Measurements from ENCODE around the gene TRIM67. TPM values are rescaled to one million over a fixed set of nuclear protein-coding genes. Genes with fewer than 3 reads are reported as not detected.

TRIM67 gene
- total and polyA plus RNA-seq, 2 experiments from 2014 or later, result 0.13 TPM; not detected in 1

DNA sequence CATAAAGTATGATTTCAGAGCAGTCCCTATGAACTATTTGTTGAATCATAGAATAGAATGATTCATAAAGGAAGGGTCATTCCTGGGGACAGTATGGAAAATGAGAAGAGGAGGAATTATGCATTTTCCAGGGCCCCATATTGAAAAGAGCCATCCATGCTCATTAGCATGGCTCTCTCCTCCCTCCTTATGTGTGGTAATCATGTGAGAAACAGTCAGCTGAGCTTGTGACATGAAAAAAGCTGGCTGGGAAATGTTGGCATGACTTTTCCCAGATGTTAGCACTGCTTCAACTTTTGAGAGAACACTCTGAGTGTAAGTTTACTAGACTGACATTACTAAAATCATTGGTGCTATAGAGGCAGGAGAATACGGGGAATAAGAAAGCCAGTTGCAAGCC, 16.1 kb downstream of the TRIM67 start:
- H3K27me3 ChIP-seq, result peaks cover 23% of the 10 kb centered on the region
- 92% methylated on average over 1 of the region's 1 CpG for WGBS (ENCODE audit: low lambda C conversion rate, missing lambda C conversion rate)

DNA sequence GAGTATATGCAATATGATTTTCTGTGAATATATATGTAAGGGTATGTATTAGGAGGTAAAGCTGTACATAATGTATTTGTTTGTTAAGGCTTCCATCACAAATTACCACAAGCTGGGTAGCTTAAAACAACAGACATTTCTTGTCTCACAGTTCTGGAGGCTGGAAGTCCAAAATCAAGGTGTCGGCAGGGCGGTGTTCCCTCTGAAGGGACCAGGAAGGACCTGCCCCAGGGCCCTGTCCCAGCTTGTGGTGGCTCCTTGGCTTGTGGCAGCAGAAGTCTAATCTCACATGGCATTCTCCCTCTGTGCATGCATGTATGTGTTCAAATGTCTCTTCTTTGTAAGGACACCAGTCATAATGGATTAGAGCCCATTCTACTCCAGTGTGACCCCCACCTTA, 17.1 kb downstream of the TRIM67 start:
- Histone ChIP-seq H3K4me2 (no peak overlapping the region), H3K4me1 (ENCODE audit: insufficient read depth) (no peaks in the 10 kb centered on the region), H3K79me2 (no peaks in the 10 kb centered on the region), H2AFZ (no peak overlapping the region), H3K36me3 (replicated peaks; ENCODE audit: insufficient read depth, low read depth) (no peaks in the 10 kb centered on the region), H3K4me3 (no peak overlapping the region), H3K27ac (no peak overlapping the region), H4K20me1 (ENCODE audit: insufficient read depth, poor library complexity, severe bottlenecking) (no peaks in the 10 kb centered on the region), H3K27me3 (peaks cover 26% of the 10 kb centered on the region), H3K9me3 (ENCODE audit: low read depth) (no peaks in the 10 kb centered on the region), H3K9me2 (replicated peaks; ENCODE audit: insufficient read depth) (no peaks in the 10 kb centered on the region)
- WGBS (ENCODE audit: low lambda C conversion rate, missing lambda C conversion rate), result 93% methylated on average over 2 of the region's 2 CpGs
- no peak for DNase-seq (ENCODE audit: low spot score)
- TF ChIP-seq EZH2 (IDR thresholded peaks at IDR 0.05; ENCODE audit: borderline replicate concordance) (no peak), EZH2phosphoT487 (IDR thresholded peaks at IDR 0.05; ENCODE audit: low read depth, severe bottlenecking, unreplicated experiment) (no peak)
- TF ChIP-seq, protein P1, sequence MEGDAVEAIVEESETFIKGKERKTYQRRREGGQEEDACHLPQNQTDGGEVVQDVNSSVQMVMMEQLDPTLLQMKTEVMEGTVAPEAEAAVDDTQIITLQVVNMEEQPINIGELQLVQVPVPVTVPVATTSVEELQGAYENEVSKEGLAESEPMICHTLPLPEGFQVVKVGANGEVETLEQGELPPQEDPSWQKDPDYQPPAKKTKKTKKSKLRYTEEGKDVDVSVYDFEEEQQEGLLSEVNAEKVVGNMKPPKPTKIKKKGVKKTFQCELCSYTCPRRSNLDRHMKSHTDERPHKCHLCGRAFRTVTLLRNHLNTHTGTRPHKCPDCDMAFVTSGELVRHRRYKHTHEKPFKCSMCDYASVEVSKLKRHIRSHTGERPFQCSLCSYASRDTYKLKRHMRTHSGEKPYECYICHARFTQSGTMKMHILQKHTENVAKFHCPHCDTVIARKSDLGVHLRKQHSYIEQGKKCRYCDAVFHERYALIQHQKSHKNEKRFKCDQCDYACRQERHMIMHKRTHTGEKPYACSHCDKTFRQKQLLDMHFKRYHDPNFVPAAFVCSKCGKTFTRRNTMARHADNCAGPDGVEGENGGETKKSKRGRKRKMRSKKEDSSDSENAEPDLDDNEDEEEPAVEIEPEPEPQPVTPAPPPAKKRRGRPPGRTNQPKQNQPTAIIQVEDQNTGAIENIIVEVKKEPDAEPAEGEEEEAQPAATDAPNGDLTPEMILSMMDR (IDR thresholded peaks at IDR 0.05; ENCODE audit: poor library complexity), result no peak

More for the DNA sequence above, 16.1 kb downstream of the TRIM67 start:
- Histone ChIP-seq H3K4me2 (no peak overlapping the region), H3K9me2 (replicated peaks; ENCODE audit: insufficient read depth) (no peaks in the 10 kb centered on the region), H3K9me3 (ENCODE audit: low read depth) (no peaks in the 10 kb centered on the region), H3K36me3 (replicated peaks; ENCODE audit: insufficient read depth, low read depth) (no peaks in the 10 kb centered on the region), H4K20me1 (ENCODE audit: insufficient read depth, poor library complexity, severe bottlenecking) (no peaks in the 10 kb centered on the region), H3K4me1 (ENCODE audit: insufficient read depth) (no peaks in the 10 kb centered on the region), H3K79me2 (no peaks in the 10 kb centered on the region), H2AFZ (no peak overlapping the region), H3K27ac (no peak overlapping the region), H3K4me3 (no peak overlapping the region)
- no peak for DNase-seq (ENCODE audit: low spot score)
- TF ChIP-seq, protein P1 (IDR thresholded peaks at IDR 0.05; ENCODE audit: poor library complexity), result no peak
- TF ChIP-seq EZH2phosphoT487 (IDR thresholded peaks at IDR 0.05; ENCODE audit: low read depth, severe bottlenecking, unreplicated experiment) (no peak), EZH2 (IDR thresholded peaks at IDR 0.05; ENCODE audit: borderline replicate concordance) (no peak)

DNA sequence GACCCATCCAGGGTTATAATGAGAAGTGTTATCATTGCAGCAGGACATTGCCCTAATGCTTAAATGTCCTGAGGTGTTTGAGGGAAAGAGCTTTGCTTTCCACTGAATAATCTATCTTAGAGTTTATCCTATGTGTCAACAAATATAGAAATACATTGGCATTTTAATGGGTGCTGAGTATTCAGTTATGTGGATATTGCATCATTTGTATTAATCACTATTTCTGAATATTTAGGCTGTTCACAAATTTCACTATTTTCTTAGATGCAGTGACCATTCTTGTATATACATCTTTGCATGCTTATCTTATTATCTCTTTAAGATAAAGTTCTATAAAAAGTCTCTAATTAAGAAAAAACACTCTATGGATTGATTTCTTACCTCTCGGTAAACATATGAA, 18.2 kb downstream of the TRIM67 start:
- Histone ChIP-seq H3K36me3 (replicated peaks; ENCODE audit: insufficient read depth, low read depth) (no peaks in the 10 kb centered on the region), H3K4me1 (ENCODE audit: insufficient read depth) (no peaks in the 10 kb centered on the region), H3K9me2 (replicated peaks; ENCODE audit: insufficient read depth) (no peaks in the 10 kb centered on the region), H3K27ac (no peak overlapping the region), H3K4me3 (no peak overlapping the region), H3K27me3 (peaks cover 20% of the 10 kb centered on the region), H4K20me1 (ENCODE audit: insufficient read depth, poor library complexity, severe bottlenecking) (no peaks in the 10 kb centered on the region), H3K79me2 (no peaks in the 10 kb centered on the region), H3K4me2 (no peak overlapping the region), H3K9me3 (ENCODE audit: low read depth) (no peaks in the 10 kb centered on the region), H2AFZ (no peak overlapping the region)
- no peak for TF ChIP-seq EZH2 (IDR thresholded peaks at IDR 0.05; ENCODE audit: borderline replicate concordance)
- TF ChIP-seq, protein P1 (IDR thresholded peaks at IDR 0.05; ENCODE audit: poor library complexity), result no peak
- no peak for TF ChIP-seq EZH2phosphoT487 (IDR thresholded peaks at IDR 0.05; ENCODE audit: low read depth, severe bottlenecking, unreplicated experiment)
- DNase-seq (ENCODE audit: low spot score), result no peak
- WGBS (ENCODE audit: low lambda C conversion rate, missing lambda C conversion rate), result 96% methylated on average over 1 of the region's 1 CpG

DNA sequence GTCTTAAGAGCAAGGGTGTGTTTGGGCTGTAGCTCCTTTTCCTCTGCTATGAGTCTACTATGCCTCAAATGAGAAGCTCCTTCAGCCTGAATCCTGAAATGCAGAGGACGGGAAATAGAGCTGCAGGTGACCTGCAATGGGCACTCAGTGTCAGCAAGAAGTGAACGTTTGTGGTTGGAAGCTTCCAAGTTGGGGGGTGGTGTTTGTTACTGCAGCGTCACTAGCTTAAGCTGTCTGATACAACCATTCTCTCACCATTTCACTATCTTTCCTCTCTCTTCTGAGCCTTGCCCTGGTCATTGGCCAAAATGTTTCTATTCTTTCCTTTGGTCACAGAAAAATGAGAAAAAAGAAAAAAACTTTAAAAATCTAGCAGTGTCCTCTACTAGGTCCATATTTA, 19.4 kb downstream of the TRIM67 start:
- H3K4me1 ChIP-seq (ENCODE audit: insufficient read depth), result no peaks in the 10 kb centered on the region
- TF ChIP-seq EZH2phosphoT487 (IDR thresholded peaks at IDR 0.05; ENCODE audit: low read depth, severe bottlenecking, unreplicated experiment) (no peak), EZH2 (IDR thresholded peaks at IDR 0.05; ENCODE audit: borderline replicate concordance) (no peak)
- TF ChIP-seq, protein P1 (IDR thresholded peaks at IDR 0.05; ENCODE audit: poor library complexity), result no peak
- H3K79me2 ChIP-seq, result no peaks in the 10 kb centered on the region
- H3K27me3 ChIP-seq, result peaks cover 23% of the 10 kb centered on the region
- 72% methylated on average over 3 of the region's 3 CpGs for WGBS (ENCODE audit: low lambda C conversion rate, missing lambda C conversion rate)
- no peak overlapping the region for H3K4me2 ChIP-seq
- H3K36me3 ChIP-seq (replicated peaks; ENCODE audit: insufficient read depth, low read depth), result no peaks in the 10 kb centered on the region
- H4K20me1 ChIP-seq (ENCODE audit: insufficient read depth, poor library complexity, severe bottlenecking), result no peaks in the 10 kb centered on the region
- no peak overlapping the region for H3K27ac ChIP-seq
- H2AFZ ChIP-seq, result no peak overlapping the region
- H3K9me2 ChIP-seq (replicated peaks; ENCODE audit: insufficient read depth), result no peaks in the 10 kb centered on the region
- H3K9me3 ChIP-seq (ENCODE audit: low read depth), result no peaks in the 10 kb centered on the region
- no peak overlapping the region for H3K4me3 ChIP-seq
- DNase-seq (ENCODE audit: low spot score), result no peak

All from hepatocyte (in vitro differentiated cells).